NCI-H460 (cell line): ENCODE data around the gene KCNRG. TPM values are rescaled to one million over a fixed set of nuclear protein-coding genes. Genes with fewer than 3 reads are reported as not detected.

Source experiments
- small RNA-seq, 2 experiments: library from RNA; depleted of rRNA; stranded (forward); fragments of <200 nt; gene quantifications; one replicate each; pipeline ENCODE3, GENCODE V24; 2014
- total RNA-seq: library from RNA; depleted of rRNA; stranded (reverse); fragments of >200 nt; shearing (Covaris generic); gene quantifications from 2 replicates; pipeline ENCODE4 v1.2.3, GENCODE V29; 2014; rRNA removed

KCNRG gene
- total RNA-seq, 1 experiment from 2014 or later, result 0.62 TPM

Small RNAs within 50 kb of the gene (small RNA-seq; reads per million reads assigned to genes)
- gene MIR16-1, result 0.65 to 1.0 reads per million in 2 experiments
- gene MIR3613, result 0 to 0.18 reads per million in 2 experiments
- gene RF02105, result 0 reads per million in 2 experiments
- gene RF02106, result 0 reads per million in 2 experiments
- gene RF02107, result 0 reads per million in 2 experiments
- 0 reads per million in 2 experiments for gene RF02108

Other genes with a start within 250 kb of the KCNRG start
- gene KPNA3, start 222.8 kb upstream of the KCNRG start, total RNA-seq, result 12.3 and 16.0 TPM in 2 replicates
- 10.4 and 11.1 TPM in 2 replicates for gene SPRYD7, start 79.1 kb upstream of the KCNRG start, total RNA-seq
- gene TRIM13, start 18.4 kb upstream of the KCNRG start, total RNA-seq, result 19.8 and 23.1 TPM in 2 replicates